Effector memory CD8-positive, alpha-beta T cell (primary cell): ENCODE results near the gene LMCD1.

Experiments
- ATAC-seq: fragments of 150-1000 bp; cut with Tn5 transposase; replicated peaks from 2 replicates; pipeline ENCODE4 v1.10.0; 2021; ENCODE audit warnings: mild to moderate bottlenecking, moderate library complexity
- DNase-seq, 3 experiments: peaks; one replicate each; pipeline ENCODE4 v3.0.0; 2021
- H3K27ac Mint-ChIP-seq, 2 donors: one replicate each; pipeline ENCODE4 v1.8.0; 2022; ENCODE audit warnings: mild to moderate bottlenecking in 2 of 2, mixed read lengths in 2 of 2, moderate library complexity in 2 of 2
- H3K27me3 Mint-ChIP-seq, 2 donors: one replicate each; pipeline ENCODE4 v1.8.0; 2022; ENCODE audit warnings: mixed read lengths in 2 of 2
- H3K36me3 Mint-ChIP-seq: one replicate; pipeline ENCODE4 v1.8.0; 2022; ENCODE audit warnings: mild to moderate bottlenecking, moderate library complexity, mixed read lengths; ENCODE audit not compliant: insufficient read depth
- H3K4me1 Mint-ChIP-seq, 2 donors: one replicate each; pipeline ENCODE4 v1.8.0; 2022; ENCODE audit warnings: low read depth in 2 of 2, mixed read lengths in 2 of 2
- H3K4me3 Mint-ChIP-seq, 2 donors: one replicate each; pipeline ENCODE4 v1.8.0; 2022; ENCODE audit warnings: mild to moderate bottlenecking in 2 of 2, mixed read lengths in 2 of 2, moderate library complexity in 2 of 2
- H3K9me3 Mint-ChIP-seq, 2 donors: one replicate each; pipeline ENCODE4 v1.8.0; 2022; ENCODE audit warnings: mixed read lengths in 2 of 2

The LMCD1 gene

GRCh38 chr3:8504611-8504973 lies 3.0 kb downstream of the LMCD1 start:
- Mint-ChIP-seq H3K36me3 (peaks cover 4% of the 10 kb centered on the region), H3K9me3 (no peaks in the 10 kb centered on the region), H3K27me3 (no peaks in the 10 kb centered on the region), H3K27ac (no peak overlapping the region), H3K4me3 (no peak overlapping the region), H3K4me1 (peaks cover 10% of the 10 kb centered on the region in 2 donors)
- ATAC-seq, result no peak
- DNase-seq, result no peak

GRCh38 chr3:8505621-8506020 lies 4.0 kb downstream of the LMCD1 start:
- Mint-ChIP-seq H3K9me3 (no peaks in the 10 kb centered on the region), H3K36me3 (peaks cover 4% of the 10 kb centered on the region), H3K27me3 (no peaks in the 10 kb centered on the region), H3K27ac (no peak overlapping the region), H3K4me1 (peaks cover 10% of the 10 kb centered on the region in 2 donors), H3K4me3 (no peak overlapping the region)
- ATAC-seq (no peak), DNase-seq (no peak)

GRCh38 chr3:8506571-8507061 lies 5.0 kb downstream of the LMCD1 start:
- no peaks in the 10 kb centered on the region for H3K27me3 Mint-ChIP-seq
- H3K9me3 Mint-ChIP-seq, result no peaks in the 10 kb centered on the region
- H3K36me3 Mint-ChIP-seq, result peaks cover 4% of the 10 kb centered on the region
- DNase-seq, result no peak
- no peak for ATAC-seq
- H3K4me3 Mint-ChIP-seq, result no peak overlapping the region
- H3K27ac Mint-ChIP-seq, result no peak overlapping the region
- H3K4me1 Mint-ChIP-seq, result peaks cover 2 to 5% of the 10 kb centered on the region in 2 donors

- Mint-ChIP-seq H3K9me3 (no peaks in the 10 kb centered on the region), H3K4me3 (no peak overlapping the region), H3K27ac (no peak overlapping the region), H3K27me3 (no peaks in the 10 kb centered on the region), H3K4me1 (peaks cover 0 to 3% of the 10 kb centered on the region in 2 donors), H3K36me3 (peaks cover 4% of the 10 kb centered on the region)
- no peak for DNase-seq
- ATAC-seq, result no peak
Observed at GRCh38 chr3:8507496-8507895, 5.9 kb downstream of the LMCD1 start.

- no peak for ATAC-seq
- Mint-ChIP-seq H3K4me1 (no peaks in the 10 kb centered on the region), H3K9me3 (no peaks in the 10 kb centered on the region), H3K4me3 (no peak overlapping the region), H3K27ac (no peak overlapping the region), H3K36me3 (peaks cover 4% of the 10 kb centered on the region), H3K27me3 (peaks cover 2 to 6% of the 10 kb centered on the region in 2 donors)
- DNase-seq, result no peak
Observed at GRCh38 chr3:8509961-8510360, 8.3 kb downstream of the LMCD1 start.

GRCh38 chr3:8512234-8512633 lies 10.6 kb downstream of the LMCD1 start:
- Mint-ChIP-seq H3K27ac (no peak overlapping the region), H3K36me3 (no peaks in the 10 kb centered on the region)

GRCh38 chr3:8516047-8516661 lies 14.5 kb downstream of the LMCD1 start:
- H3K4me3 Mint-ChIP-seq, result no peak overlapping the region
- H3K9me3 Mint-ChIP-seq, result peaks cover 3 to 7% of the 10 kb centered on the region in 2 donors
- no peak for ATAC-seq
- no peak overlapping the region for H3K27ac Mint-ChIP-seq
- no peaks in the 10 kb centered on the region for H3K4me1 Mint-ChIP-seq
- no peaks in the 10 kb centered on the region for H3K36me3 Mint-ChIP-seq
- no peak for DNase-seq
- peaks cover 9 to 16% of the 10 kb centered on the region in 2 donors for H3K27me3 Mint-ChIP-seq

More at GRCh38 chr3:8512234-8512633, 10.6 kb downstream of the LMCD1 start:
- DNase-seq (no peak), ATAC-seq (no peak)
- Mint-ChIP-seq H3K4me1 (no peaks in the 10 kb centered on the region), H3K27me3 (peaks cover 6 to 9% of the 10 kb centered on the region in 2 donors), H3K9me3 (no peaks in the 10 kb centered on the region), H3K4me3 (no peak overlapping the region)

- ATAC-seq (no peak), DNase-seq (no peak)
- Mint-ChIP-seq H3K27ac (no peak overlapping the region), H3K36me3 (no peaks in the 10 kb centered on the region), H3K27me3 (peaks cover 15 to 23% of the 10 kb centered on the region in 2 donors), H3K4me3 (no peak overlapping the region), H3K9me3 (peaks cover 3 to 7% of the 10 kb centered on the region in 2 donors), H3K4me1 (no peaks in the 10 kb centered on the region)
Observed at GRCh38 chr3:8516783-8517182, 15.2 kb downstream of the LMCD1 start.

- no peak overlapping the region for H3K4me3 Mint-ChIP-seq
- H3K27ac Mint-ChIP-seq, result no peak overlapping the region
- H3K36me3 Mint-ChIP-seq, result no peaks in the 10 kb centered on the region
- no peak for DNase-seq
- H3K9me3 Mint-ChIP-seq, result peaks cover 3 to 7% of the 10 kb centered on the region in 2 donors
- no peaks in the 10 kb centered on the region for H3K4me1 Mint-ChIP-seq
- peaks cover 16 to 27% of the 10 kb centered on the region in 2 donors for H3K27me3 Mint-ChIP-seq
- no peak for ATAC-seq
Observed at GRCh38 chr3:8517487-8517886, 15.9 kb downstream of the LMCD1 start.

- ATAC-seq, result no peak
- DNase-seq, result no peak
- H3K27ac Mint-ChIP-seq, result no peak overlapping the region
- H3K9me3 Mint-ChIP-seq, result peaks cover 3 to 7% of the 10 kb centered on the region in 2 donors
- no peaks in the 10 kb centered on the region for H3K36me3 Mint-ChIP-seq
- H3K27me3 Mint-ChIP-seq, result peaks cover 16 to 26% of the 10 kb centered on the region in 2 donors
- H3K4me3 Mint-ChIP-seq, result no peak overlapping the region
- no peaks in the 10 kb centered on the region for H3K4me1 Mint-ChIP-seq
Observed at GRCh38 chr3:8518138-8518537, 16.5 kb downstream of the LMCD1 start.

- Mint-ChIP-seq H3K9me3 (peaks cover 3 to 7% of the 10 kb centered on the region in 2 donors), H3K27ac (no peak overlapping the region), H3K36me3 (no peaks in the 10 kb centered on the region), H3K4me1 (no peaks in the 10 kb centered on the region), H3K27me3 (peaks cover 16 to 30% of the 10 kb centered on the region in 2 donors), H3K4me3 (no peak overlapping the region)
- DNase-seq (no peak), ATAC-seq (no peak)
Observed at GRCh38 chr3:8519156-8519555, 17.5 kb downstream of the LMCD1 start.

GRCh38 chr3:8519774-8520448 lies 18.3 kb downstream of the LMCD1 start:
- Mint-ChIP-seq H3K27me3 (peaks cover 15 to 30% of the 10 kb centered on the region in 2 donors), H3K27ac (no peak overlapping the region), H3K4me1 (no peaks in the 10 kb centered on the region), H3K9me3 (peaks cover 3 to 7% of the 10 kb centered on the region in 2 donors), H3K36me3 (no peaks in the 10 kb centered on the region), H3K4me3 (no peak overlapping the region)
- DNase-seq, result no peak
- no peak for ATAC-seq

GRCh38 chr3:8520816-8521403 lies 19.3 kb downstream of the LMCD1 start:
- H3K36me3 Mint-ChIP-seq, result no peaks in the 10 kb centered on the region
- H3K9me3 Mint-ChIP-seq, result peaks cover 3 to 7% of the 10 kb centered on the region in 2 donors
- no peak overlapping the region for H3K4me3 Mint-ChIP-seq
- no peak for ATAC-seq
- H3K27me3 Mint-ChIP-seq, result peaks cover 8 to 30% of the 10 kb centered on the region in 2 donors
- no peaks in the 10 kb centered on the region for H3K4me1 Mint-ChIP-seq
- no peak for DNase-seq
- H3K27ac Mint-ChIP-seq, result no peak overlapping the region

GRCh38 chr3:8523041-8523440 lies 21.4 kb downstream of the LMCD1 start:
- H3K27ac Mint-ChIP-seq, result no peak overlapping the region

More at GRCh38 chr3:8523041-8523440, 21.4 kb downstream of the LMCD1 start:
- DNase-seq (no peak), ATAC-seq (no peak)
- Mint-ChIP-seq H3K36me3 (no peaks in the 10 kb centered on the region), H3K9me3 (peaks cover 3 to 7% of the 10 kb centered on the region in 2 donors), H3K27me3 (peaks cover 8 to 38% of the 10 kb centered on the region in 2 donors), H3K4me3 (no peak overlapping the region), H3K4me1 (no peaks in the 10 kb centered on the region)
